SW480 (cell line): ENCODE results near the gene CACNB4.
"Not testable (repeated sequence)": the region's sequence is repeated elsewhere in the genome, so short reads cannot be mapped to it uniquely, and the experiment has no call there.

ENCODE experiments used
- DNase-seq: peaks from one replicate; pipeline ENCODE4 v3.0.0-alpha.2; 2016; ENCODE audit warnings: low spot score

CACNB4 gene

DNA sequence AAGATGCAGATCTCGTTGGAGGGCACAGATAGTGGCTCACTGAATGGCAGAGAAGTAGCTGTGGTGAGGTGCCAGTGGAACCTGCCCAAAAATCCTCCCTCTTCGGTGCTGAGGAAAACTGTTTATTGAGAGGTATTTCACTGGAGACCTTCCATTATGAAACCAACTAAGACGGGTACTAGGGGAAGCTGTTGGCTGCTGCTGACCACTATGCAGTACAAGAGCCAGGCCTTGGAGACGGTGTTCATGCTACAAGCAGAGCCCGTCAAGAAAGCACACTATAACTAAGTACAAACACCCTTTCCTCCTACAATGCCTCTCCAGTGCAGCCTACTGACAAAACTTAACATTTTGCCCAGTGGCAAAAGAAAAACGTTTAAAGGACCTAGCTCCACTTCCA, 275.2 kb downstream of the CACNB4 start:
- DNase-seq, result no peak

DNA sequence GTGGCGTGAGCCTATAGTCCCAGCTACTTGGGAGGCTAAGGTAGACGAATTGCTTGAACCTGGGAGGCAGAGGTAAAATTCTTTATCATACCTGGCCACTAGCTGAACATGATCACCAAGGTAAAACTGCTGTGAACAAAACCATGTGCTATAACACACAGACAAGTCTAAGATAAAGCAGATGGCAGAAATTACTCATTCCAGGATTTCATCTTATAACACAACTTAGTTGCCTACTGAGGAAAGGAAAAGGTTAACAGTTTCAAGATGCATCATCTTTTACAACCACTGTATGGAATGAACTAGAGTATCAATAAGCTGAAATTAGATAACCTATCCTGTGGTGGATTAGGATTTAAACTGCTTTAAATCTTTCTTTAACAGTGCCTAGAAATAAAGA, 278.9 kb downstream of the CACNB4 start:
- DNase-seq, result no peak

DNA sequence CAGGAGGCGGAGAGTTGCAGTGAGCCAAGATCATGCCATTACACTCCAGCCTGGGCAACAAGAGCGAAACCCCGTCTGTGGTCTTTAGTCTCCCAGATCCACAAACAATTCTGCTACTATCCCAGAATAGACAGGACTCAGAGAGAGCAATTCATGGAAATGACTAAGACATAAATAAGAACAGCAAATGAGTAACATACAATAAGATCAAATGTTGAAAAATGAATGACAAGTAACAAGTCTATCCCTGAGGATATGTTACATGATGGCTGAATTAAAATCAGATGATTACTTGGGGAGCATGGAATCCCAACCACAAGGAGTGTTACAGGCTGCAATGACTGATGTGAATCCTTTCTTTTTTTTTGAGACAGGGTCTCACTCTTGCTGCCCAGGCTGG, 280.9 kb downstream of the CACNB4 start:
- DNase-seq, result no peak

DNA sequence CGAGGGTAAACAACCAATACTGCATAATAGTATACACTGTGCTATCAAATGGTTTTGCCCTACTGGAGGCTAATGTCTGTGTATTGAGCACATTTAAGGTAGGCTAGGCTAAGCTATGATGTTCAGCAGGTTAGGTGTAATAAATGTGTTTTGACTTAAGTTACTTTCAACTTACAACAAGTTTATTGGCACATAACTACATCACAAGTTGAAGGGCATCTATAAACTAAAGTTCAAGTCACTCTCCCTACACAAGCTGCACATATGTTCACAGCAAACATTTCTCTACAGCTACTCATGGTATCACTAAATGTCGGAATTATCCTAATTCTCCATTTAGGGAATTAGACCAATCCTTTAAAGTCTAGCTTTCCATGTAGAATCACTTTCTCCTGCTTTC, 282.0 kb downstream of the CACNB4 start:
- DNase-seq, result no peak

DNA sequence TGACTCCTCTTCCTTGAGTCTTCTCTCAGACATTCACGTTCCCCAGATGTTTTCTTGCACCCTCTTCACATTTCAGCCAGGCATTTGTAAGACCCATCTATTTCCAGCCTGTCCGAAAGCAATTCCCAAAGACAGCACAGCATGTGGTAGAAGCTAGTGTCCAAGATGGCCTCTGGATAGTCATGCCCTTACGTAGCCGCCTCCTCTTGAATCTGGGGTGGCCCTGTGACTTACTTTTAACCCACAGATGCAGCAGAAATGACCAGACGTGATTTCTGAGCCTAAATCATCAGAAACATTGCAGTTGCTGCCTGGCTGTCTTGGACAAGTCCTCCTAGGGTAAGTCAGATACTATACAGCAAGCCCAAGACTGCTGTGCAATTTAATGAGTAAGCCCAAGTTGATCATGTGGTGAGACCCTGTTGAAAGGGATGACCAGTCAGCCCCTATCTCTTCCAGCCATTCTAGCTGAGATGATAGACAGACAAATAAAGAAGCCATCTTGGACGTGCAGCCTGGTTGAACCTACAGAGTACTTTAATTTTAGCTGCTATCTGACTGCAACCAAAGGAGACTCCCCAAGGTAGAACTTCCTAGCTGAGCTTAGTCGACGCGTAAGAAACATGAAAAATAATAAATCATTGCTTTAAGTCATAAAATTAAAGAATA, 282.9 kb downstream of the CACNB4 start:
- DNase-seq, result no peak

DNA sequence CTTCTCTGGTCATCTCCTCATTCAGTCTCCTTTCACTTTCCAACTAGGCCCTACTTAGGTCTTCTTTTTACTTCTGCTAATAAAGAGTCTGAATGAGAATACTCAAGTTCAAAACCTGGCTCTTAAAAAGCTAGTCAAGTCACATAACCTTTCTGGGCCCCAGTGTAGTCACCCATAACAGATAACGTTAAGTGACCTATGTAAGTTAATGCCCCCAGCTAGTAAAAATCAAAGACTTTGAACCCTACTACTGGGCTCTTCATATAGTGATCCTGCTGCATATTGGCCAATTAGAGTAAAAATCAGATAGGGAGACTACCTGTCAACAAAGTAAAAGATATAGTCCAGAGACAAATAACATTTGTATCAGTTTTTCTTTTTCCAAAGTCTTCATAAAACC, 288.4 kb downstream of the CACNB4 start:
- DNase-seq, result no peak

DNA sequence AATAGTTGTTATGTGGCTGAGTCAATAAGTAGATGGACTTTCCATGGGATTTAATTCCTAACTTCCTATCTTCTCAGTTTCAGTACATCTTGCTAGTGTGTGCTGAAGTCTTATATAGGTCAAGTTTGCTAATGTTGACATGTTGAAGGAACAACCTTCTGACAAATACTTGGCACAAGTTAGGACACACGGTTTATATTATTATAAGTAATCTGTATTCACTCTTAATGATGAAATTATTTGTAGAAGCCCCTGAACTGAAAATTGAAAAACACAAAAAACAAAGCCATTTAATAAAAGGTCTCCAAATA, 289.8 kb downstream of the CACNB4 start:
- no peak for DNase-seq

DNA sequence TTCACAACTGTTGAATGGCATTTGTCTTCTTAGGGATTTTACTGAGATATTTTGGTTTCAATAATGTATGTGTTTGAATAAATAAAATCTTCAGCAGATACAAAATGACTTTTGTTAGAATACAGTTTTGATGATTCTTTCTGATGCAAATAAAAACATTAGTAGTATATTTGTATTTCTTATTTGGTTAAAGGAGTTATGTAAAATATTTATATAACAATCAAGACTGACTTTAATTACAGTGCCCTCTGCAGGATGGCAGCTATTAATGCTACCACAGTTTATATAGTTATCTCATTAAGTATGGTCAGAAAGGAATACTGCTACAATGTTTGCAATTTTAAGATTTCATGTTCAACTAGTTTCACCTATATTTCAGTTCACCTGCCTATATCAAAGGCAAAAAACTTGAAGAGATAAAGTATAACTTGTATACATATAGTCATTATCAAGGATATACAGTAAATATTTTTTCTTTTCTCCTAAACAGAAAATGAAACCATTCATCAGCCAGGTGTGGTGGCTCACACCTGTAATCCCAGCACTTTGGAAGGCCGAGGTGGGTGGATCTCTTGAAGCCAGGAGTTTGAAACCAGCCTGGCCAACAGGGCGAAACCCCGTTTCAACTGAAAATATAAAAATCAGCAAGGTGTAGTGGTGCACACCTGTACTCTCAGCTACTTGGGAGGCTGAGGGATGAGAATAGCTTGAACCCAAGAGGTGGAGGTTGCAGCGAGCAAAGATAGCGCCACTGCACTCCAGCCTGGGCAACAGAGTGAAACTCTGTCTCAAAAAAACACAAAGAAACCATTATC, 290.4 kb downstream of the CACNB4 start:
- DNase-seq, result no peak

DNA sequence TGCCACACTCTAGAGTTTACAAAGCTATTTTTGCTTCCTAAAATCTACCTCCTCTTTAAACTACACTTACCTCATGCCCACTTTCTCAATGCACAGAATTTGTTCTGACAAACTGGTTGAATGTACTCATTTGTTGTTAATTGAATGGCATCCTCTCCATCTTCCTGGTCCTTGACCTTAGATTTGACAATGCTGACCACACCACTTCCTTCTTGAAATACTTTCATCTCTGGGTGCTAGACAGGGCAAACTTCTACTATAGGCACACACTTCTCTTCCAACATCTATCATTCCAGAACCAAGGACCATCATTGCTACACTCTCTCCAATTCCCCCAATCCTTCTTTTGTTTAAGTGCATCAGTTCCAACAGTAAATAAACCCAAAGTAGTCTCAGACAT, 292.9 kb downstream of the CACNB4 start:
- no peak for DNase-seq

DNA sequence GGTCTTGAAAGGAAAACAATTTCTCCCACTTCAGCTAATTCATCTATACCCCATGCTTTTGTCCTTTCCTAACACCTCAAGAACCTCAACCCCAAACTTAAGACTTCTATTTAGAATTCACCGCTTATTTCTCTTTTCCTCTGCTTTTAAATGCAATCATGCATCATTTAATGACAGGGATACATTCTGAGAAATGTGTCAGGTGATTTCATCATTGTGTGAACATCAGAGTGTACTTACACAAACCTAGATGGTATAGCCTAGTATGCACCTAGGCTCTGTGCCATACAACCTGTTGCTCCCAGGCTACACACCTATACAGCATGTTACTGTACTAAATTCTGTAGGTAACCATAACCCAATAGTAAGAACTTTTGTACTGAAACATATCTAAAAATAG, 293.5 kb downstream of the CACNB4 start:
- no peak for DNase-seq

DNA sequence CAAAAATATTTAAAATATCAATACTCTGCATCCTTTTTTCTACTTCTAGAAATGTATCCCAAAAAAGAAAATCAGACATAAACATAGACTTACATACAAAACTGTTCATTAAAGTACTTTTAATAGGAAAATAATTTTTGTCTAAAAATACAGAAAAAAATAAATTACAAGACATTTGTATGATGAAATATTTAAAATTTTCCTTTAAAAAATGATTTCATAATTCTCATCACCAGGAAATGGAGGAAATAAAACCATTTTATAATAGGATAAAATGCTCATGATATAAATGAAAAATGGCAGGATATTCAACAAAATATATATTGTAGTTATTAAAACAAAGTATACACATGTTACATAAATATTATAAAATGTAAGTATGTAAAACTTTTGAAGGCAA, 295.0 kb downstream of the CACNB4 start:
- DNase-seq, result no peak

DNA sequence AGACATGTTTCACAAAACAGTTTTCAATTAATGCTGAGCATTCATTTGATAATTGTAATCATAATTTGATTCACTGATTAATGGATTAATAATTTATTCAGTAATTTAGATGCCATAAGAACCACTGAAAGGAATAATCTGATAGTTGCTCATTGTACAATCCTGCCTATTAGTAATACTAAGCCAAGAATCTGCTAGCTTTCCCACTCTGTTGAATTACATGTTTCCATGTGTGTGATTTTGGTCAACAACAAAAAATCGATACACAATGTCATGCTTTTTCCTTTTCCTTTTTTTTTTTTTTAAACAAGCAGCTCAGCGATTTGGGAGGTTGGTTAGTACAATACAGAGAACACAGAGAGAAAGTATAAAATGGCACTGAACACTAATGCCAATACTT, 296.5 kb downstream of the CACNB4 start:
- no peak for DNase-seq

DNA sequence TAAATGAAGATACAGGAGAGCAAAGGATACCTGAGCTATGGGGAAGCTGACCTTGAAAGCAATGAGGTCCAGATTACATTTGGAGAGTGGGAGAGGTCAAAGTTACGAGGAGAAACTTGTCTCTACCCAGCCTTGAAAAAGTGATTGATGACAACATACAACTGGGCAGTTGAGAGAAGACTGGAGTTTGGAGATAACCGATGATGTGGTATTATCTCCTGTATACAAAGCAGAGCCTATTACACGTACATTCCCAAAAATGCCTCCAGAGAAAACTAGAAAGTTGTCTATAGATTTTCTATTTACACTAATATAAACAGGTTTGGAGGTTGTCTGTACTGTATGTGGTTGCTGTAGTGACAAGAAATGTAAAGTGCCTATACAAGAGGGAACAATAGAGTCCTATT, 299.0 kb downstream of the CACNB4 start:
- DNase-seq, result no peak

DNA sequence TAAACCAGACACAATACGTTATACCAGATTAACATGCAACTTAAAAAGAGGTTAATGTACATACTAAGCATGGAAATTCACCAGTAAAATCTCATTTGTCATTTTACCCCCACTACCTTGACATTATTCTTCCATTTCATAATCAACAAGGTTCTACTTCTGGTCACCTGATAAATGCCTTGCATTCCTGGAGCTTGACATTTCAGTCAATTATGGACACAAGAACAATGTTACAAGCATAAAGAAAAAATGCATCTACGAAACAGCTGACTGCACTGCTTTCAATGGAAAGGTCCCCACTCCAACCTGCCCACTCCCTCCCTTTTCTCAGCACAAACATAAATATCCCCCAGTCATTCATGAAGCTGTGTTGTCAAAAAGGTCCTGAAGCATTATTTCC, 302.1 kb downstream of the CACNB4 start:
- no peak for DNase-seq

DNA sequence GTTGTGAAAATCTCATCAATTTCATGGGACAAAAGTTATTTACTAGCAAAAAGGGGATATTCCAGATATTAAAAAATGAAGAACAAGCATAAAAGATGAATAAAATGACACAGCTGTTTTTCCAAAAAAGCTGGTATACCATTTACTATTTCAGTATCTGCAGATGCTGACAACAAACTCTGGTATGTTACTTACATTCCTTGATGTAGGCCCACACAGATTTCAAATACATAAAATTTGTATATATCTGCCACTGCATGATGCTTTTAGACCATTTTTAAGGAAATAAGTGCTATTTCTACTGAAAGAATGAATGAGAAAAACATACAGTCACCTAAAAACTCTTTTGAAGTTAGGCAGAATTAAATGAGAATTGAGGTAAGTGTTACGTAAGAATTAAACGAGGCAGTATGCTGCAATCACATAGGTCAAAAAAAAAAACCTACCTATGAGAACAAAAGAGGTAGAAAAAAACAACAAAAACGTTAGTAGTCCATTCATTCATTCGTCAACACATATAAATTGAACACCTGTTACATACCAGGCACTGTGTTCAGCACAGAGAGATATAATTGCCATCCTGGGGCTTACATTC, 303.1 kb downstream of the CACNB4 start:
- no peak for DNase-seq

DNA sequence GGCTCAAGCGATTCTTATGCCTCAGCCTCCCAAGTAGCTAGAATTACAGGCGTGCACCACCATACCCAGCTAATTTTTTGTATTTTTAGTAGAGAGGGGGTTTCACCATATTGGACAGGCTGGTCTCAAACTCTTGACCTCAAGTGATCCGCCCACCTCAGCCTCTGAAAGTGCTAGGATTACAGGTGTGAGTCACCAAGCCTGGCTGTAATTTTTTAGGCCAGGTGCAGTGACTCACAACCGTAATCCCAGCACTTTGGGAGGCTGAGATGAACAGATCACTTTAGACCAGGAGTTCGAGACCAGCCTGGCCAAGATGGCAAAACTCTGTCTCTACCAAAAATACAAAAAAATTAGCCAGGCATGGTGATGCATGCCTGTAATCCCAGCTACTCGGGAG, 304.4 kb downstream of the CACNB4 start:
- not testable (repeated sequence) for DNase-seq

DNA sequence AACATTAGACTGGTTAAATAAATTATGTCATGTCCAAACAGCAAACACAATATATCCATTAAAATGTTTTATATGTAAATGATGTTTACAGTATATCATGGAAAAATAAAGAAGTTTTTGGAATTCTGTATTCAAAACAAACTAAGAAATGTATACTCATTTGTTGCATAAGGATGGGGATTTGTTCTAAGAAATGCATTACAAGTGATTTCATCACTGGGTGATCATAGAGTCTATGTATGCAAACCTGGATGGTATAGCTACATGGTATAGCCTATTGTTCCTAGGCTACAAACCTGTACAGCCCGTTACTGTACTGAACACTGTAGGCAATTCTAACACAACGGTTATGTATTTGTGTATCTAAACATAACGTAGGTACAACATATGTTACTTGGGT, 305.7 kb downstream of the CACNB4 start:
- DNase-seq, result no peak

DNA sequence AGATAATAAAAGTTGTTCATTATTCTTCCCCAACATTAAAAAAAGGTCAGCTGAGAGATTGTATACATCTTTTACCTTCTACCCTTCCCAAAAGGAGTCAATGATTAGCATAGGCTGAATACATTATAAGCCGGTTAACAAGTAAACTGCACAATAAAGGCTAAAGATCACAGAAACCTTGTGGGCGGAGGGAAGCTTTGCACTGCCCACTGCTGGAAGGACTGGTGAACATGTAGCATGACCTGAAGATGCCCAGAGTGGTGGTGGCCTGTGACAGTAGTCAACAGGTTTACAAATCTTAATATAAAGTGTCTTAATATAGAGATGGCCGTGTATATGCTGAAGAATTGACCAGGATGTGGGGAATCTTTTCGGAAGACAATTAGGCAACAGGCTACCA, 306.3 kb downstream of the CACNB4 start:
- DNase-seq, result no peak

DNA sequence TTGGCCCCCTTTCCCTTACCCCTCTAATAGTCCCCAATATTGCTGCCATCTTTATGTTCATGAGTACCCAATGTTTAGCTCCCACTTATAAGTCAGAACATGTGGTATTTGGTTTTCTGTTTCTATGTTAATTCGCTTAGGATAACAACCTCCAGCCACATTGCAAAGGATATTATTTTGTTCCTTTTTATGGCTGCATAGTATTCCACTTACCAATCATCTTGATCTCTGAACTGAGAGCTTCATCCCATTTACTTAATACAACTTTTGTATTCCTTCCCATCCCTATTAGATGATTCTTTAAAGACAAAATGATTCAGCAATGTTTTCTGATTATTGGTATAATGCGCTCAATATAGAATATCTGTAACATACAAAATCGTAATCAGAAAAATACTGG, 307.3 kb downstream of the CACNB4 start:
- DNase-seq, result no peak

DNA sequence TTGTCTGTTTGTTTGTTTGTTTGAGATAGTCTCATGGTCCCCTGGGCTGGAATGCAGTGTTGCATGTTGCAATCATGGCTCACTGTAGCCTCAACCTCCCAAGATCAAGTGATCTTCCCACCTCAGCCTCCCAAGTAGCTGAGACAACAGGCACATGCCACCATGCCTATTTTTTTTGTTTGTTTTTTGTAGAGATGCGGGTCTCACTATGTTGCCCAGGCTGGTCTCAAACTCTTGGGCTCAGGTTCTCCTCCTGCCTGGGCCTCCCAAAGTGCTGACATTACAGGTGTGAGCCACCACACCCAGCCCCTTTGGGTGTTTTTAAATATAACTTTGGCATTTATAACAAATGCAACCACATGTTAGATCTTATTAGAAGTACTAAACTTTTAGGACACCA, 308.2 kb downstream of the CACNB4 start:
- DNase-seq, result no peak

DNA sequence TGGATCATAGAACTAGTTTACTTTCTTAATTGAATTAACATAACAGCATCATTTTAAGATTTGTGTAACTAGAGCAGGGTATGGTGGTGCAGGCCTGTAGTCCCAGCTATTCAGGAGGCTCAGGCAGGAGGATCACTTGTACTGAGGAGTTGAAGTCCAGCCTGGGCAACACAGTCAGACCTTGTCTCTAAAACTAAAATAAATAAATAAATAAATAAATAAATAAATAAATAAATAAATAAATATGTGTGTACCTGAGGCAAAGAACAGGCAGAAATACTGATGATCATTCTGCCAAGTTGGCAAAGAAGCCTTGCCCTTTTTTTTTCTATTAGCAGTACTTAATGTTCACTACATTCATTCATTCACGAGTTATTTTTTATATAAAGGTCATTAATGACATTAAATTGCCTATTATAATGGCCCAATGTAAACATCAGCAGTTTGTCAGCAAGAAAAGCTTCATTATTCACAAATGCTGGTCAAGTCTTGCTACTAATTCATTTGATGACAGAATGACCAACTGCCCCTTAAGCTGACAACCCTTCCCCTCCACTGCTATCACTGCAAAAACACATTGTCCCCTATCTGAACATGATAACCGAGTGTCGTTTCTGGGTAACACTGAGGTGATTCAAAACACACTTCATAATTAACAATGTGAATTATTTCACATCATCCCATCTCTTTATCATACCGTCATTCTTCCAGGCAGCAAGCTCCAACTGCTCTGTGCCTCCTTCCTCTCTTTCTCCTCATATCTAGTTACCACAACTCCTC, 309.6 kb downstream of the CACNB4 start:
- no peak for DNase-seq

DNA sequence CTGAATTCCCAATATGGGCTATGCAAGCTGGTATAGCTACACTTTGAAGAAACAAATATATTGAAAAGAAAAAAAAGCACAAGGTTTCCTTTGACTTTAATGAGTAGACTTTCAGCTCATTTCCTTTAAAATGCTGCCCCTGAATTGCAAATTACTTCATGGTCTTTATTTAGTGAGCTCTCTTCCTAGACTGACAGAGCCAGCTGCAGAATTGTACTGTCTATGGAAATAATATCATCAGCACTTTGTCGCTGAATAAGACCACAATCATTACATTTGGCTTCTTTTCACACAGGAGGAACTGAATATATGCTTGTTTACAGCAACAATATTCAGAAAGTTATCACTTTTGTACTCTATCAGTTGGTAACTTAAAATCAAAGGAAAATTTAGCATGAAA, 312.4 kb downstream of the CACNB4 start:
- DNase-seq, result no peak

DNA sequence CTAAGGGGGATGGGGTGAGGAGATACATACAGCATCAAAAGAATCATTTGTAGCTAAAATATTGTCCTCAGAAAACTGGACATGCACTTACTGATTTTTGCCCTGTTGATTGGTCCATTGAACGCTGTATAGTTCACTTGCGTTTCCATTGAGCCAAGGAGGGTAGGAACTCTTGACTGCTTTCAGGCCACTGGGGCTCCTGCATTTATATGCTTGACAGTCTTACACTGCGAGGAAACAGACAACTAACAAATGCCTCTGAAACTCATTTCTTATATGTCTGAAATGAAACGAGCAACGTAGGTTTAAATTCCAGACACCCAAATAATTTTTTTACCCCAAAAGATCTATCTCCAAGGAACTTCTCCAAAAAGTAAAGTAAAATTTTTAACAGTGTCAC, 312.8 kb downstream of the CACNB4 start:
- no peak for DNase-seq
